Raji (cell line): Measurements from ENCODE around the gene CNOT1.

Source experiments
- POLR2A ChIP-seq: IDR thresholded peaks from 2 replicates; pipeline ENCODE4 v1.6.1; 2011; ENCODE audit warnings: low read depth, low read length, control low read depth; ENCODE audit not compliant: insufficient read depth

Gene CNOT1

DNA sequence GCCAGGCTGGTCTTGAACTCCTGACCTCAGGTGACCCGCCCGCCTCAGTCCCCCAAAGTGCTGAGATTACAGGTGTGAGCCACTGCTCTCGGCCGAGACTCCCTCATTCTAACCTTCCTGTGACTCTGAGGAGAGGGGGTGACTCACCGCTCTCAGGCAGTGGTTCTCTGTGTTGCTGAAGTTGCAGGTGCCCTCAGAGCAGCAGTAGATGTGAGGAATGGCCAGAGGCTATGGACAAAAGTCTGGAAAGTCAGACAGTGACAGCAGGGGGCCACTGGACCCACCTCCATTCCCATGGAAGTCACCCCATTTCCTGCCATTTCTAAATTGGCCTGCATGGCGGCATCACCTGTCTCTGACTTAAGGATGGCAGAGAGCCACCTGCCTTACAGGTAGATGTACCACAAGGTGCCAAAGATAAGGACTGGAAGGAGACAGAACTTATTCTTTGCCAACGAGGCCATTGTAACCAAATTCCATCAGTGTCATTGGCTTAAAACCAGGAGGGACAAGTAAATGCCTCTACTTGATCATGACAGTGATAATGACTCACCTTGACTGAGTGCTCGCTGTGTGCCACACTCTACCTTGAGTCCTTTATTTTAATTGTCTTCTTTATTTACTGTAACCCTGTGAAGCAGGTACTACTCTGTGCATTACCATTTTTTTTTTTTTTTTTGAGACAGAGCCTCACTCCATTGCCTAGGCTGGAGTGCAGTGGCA, 15.3 kb upstream of the CNOT1 start:
- TF ChIP-seq POLR2A, result no peak

- TF ChIP-seq POLR2A, result no peak
Measured at GRCh38 chr16:58644108-58644507, 14.5 kb upstream of the CNOT1 start.

GRCh38 chr16:58640949-58641348, 11.3 kb upstream of the CNOT1 start:
- no peak for TF ChIP-seq POLR2A

- TF ChIP-seq POLR2A, result no peak
Measured at GRCh38 chr16:58639836-58640235, 10.2 kb upstream of the CNOT1 start.

DNA sequence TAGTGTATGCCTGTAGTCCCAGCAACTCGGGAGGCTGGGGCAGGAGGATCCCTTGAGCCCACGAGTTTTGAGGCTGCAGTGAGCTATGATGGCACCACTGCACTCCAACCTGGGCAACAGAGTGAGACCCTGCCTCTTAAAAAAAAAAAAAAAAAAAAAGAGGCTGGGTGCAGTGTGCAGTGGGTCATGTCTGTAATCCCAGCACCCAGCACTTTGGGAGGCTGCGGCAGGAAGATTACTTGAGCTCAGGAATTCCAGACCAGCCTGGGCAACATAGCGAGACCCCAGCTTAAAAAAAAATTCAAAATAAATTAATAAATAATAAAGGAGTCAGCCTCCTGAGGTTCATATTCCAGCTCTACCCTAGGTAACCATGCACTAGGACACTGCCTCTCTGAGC, 9.6 kb upstream of the CNOT1 start:
- TF ChIP-seq POLR2A, result no peak

GRCh38 chr16:58638148-58639036, 8.8 kb upstream of the CNOT1 start:
- no peak for TF ChIP-seq POLR2A

DNA sequence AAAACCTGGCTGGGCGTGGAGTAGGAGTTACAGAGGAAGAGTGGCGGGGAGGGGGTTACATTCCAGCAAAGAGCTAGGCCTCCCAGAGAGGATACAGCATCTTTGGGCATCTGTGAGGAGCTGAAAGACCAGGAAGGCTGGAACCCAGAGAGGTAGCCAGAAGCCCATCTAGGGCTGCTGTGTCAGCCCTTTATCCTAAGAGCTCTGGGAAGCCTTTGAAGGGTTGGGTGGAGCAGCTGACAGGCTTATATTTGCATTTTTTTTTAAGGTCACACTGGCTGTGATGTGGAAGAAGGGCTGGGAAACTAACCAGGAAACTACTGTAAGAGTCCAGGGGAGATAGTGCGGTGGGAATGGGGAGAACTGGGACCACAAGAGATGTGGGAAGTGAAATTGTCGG, 6.8 kb upstream of the CNOT1 start:
- TF ChIP-seq POLR2A, result no peak

DNA sequence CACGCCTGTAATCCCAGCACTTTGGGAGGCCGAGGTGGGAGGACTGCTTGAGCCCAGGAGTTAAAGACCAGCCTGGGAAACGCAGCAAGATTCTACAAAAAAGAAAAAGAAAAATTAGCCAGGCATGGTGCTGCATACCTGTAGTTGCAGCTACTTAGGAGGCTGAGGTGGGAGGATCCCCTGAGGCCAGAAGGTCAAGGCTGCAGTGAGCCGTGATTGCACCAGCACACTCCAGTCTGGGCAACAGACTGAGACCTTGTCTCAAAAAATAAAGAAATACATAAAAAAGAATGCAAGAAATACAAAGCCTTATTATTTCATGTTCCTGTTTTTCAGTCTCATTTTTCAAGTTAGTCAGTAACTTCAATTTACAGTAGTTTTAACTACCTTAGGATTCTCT, 5.9 kb upstream of the CNOT1 start:
- TF ChIP-seq POLR2A, result no peak

DNA sequence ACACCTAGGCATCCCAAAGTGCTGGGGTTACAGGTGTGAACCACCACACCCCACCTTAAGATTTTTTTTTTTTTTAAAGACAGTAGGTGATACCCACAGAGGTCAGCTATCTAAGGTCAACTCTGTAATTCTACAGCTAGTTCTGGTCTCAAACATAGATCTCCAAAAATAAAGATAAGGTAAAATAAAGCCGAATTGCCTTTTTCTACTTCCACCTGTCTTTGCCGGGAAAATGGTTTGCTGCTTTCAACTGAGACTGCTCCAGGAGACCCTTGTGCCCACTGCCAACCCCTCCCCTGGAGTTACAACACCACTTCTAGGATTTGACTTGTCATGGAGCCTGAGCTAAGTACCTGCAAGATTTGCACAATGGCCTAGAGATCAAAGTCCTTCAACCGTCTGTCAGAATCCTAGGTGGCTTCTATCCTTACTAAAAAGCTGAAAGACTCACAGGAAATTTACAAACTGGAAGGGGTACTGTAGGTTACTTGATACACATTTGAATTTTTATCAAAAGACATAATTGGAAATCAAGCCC, 4.7 kb upstream of the CNOT1 start:
- no peak for TF ChIP-seq POLR2A

DNA sequence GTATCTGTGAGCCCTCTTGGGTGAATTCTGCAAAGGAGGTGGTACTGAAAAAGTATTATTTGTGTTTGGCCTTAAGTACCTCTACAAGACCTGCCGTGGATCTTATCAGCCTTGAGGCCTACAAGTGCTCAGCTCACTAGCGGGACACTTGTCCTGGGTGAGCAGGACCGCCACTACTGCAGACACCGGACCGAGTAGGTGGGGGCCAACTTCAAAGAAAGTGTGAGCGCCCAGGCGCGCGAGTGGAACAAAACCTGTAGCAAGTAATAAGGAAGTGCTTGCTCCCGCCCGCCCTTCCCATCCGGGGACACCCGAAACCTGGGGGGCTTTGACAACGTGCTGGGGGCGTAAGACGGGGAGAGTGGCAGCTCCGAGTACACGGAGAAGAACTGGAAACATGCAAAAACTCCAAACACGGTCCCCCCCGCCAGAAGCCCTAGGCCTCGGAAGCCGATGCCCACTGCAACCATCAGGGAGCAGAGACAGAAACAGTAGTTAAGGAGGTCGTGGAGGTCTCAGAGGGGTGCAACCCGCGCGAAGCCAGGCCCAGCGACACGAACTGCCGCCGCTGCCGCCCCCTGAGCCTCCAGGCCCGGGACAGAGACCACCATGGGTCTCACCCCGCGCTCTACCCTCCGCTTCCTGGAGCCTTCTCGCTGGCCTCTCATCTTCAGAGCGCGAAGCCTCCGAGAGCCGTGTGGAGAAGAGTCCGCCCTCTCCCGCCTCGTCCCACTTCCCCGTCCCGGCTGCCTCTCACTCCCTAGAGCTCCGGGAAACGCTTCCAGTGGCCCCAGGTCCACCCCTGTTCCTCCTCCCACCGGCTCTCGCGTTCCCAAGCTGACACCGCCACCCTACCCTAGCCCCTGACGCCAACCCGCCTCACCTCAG, 537 bp downstream of the CNOT1 start:
- TF ChIP-seq POLR2A, result no peak

DNA sequence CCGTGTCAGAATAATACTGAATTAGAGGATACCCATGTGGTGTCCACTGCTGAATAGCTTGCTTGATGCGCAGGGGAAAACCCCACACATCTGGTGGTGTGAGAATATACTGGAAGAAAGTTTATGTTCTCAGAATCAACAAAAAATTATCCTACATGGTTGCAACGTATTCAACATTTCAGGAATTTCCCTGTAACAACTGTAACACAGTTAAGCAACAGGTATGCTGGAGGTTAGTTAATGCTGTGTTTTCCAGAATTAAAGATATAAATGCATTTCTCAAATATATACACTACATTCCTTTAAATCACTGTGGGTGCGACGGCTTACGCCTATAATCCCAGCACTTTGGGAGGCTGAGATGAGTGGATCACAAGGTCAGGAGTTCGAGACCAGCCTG, 5.4 kb downstream of the CNOT1 start:
- TF ChIP-seq POLR2A, result no peak

GRCh38 chr16:58620396-58620795, 9.2 kb downstream of the CNOT1 start:
- no peak for TF ChIP-seq POLR2A

DNA sequence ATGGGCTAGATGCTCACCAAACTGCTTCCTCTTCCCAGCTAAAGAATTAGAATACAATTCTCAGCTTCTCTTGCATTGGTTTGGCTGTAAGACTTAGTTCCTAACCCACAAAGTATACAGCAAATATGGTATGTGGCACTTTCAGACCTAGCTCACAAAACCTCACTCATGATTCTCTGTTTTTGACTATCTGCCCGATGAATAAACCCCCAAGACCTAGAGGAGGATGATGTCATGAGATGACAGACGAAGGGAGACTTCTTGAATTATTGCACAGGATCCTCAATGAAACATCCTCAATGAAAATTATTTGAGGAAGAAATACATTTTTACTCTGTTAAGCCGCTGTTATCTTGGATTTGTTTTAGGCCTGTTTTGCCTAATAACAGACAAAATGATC, 14.3 kb downstream of the CNOT1 start:
- no peak for TF ChIP-seq POLR2A

DNA sequence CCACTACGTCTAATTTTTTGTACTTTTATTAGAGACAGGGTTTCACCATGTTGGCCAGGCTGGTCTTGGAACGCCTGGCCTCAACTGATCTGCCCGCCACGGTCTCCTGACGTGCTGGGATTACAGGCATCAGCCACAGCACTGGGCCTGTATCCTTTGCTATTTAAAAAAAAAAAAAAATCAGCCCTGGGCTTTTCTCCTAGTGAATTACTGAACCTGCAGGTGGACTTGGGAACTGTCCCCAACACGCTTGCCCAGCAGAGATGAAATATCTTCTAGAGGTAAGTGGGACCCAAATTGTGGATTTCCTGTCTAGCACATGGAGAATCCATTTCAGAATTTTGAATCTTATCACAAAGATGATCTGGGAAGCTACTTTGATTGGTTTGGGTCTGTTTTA, 14.8 kb downstream of the CNOT1 start:
- no peak for TF ChIP-seq POLR2A

- no peak for TF ChIP-seq POLR2A
Measured at GRCh38 chr16:58614212-58614611, 15.4 kb downstream of the CNOT1 start.
